Measurements from ENCODE around the gene HM13. TPM values are rescaled to one million over a fixed set of nuclear protein-coding genes. Genes with fewer than 3 reads are reported as not detected.

The HM13 gene
- total and polyA plus RNA-seq, 2 of the 13 experiments (the other 11 are each of a cell fraction or from before 2014, with no cell fraction given) = 118 to 243 TPM

- no peak for DNase-seq (ENCODE audit: low spot score)
- no peak within 1 kb of the TSS for H3K27ac ChIP-seq (ENCODE audit: extremely low read length, insufficient read depth, low read length)
These were observed 39.3 kb upstream of the HM13 start, which contains the start of the genes DEFB124 and REM1 for GRCh38 chr20:31474758-31475427. TSS of gene DEFB124 (minus strand) at chr20:31475127. CDS start at chr20:31473013, 2,114 bp downstream. TSS of gene REM1 (plus strand) at chr20:31475288. CDS start at chr20:31476446, 1,158 bp downstream.

More at GRCh38 chr20:31474758-31475427, 39.3 kb upstream of the HM13 start, which contains the start of the genes DEFB124 and REM1:
- Histone ChIP-seq H3K4me3 (replicated peaks in 1 of 3; ENCODE audit: insufficient read depth in 1 of 3, low read depth in 2 of 3, low read length in 3 of 3) (no peak within 1 kb of the TSS; a peak in 1 of 6 replicates), H3K9me3 (ENCODE audit: low read length) (no peaks in the 10 kb centered on the region), H2AFZ (ENCODE audit: low read length) (no peak within 1 kb of the TSS), H3K36me3 (replicated peaks in 1 of 2; ENCODE audit: control insufficient read depth in 1 of 2, insufficient read depth in 2 of 2, low read length in 2 of 2) (no peaks in the 10 kb centered on the region), H3K79me2 (ENCODE audit: insufficient read depth, low read length) (no peaks in the 10 kb centered on the region), H4K20me1 (ENCODE audit: insufficient read depth, low read length) (no peaks in the 10 kb centered on the region), H3K4me1 (ENCODE audit: insufficient read depth, low read length) (no peaks in the 10 kb centered on the region), H3K27me3 (ENCODE audit: control insufficient read depth in 1 of 2, insufficient read depth in 2 of 2, low read length in 2 of 2) (peaks cover 7 to 55% of the 10 kb centered on the region in 2 experiments; a peak in 3 of 5 replicates), H3K9ac (ENCODE audit: insufficient read depth, low read depth, low read length) (no peak within 1 kb of the TSS), H3K4me2 (ENCODE audit: low read depth, low read length) (no peak within 1 kb of the TSS)
- ATAC-seq (peak; percentile 30), FAIRE-seq (no peak)
- CTCF ChIA-PET (ENCODE audit: low intra/inter-chr PET ratio, low total read pairs) = no interaction called here
- WGBS (ENCODE audit: low lambda C conversion rate) = 31% methylated on average over 11 of the region's 33 CpGs
- in situ Hi-C loops (cut with HindIII; ENCODE audit: extremely low pct_ligation_motif_present, low pct_unique_long_range_greater_than_20kb) (loop anchor here (10.0 kb wide), 1 partner anchor 60 kb away; no protein-coding TSS in a partner anchor), intact Hi-C loops (cut with micrococcal nuclease; ENCODE audit: unreplicated experiment) (no loop called here)
- BruUV-seq (replicated peaks) = no TSS peak
- POLR2A ChIA-PET = no interaction called here
- no peak for TF ChIP-seq ZNF7 (CRISPR knock-in tag; IDR thresholded peaks at IDR 0.05)
- TF ChIP-seq ZNF639 (CRISPR knock-in tag; conservative IDR thresholded peaks at IDR 0.05) = no peak
- no peak for TF ChIP-seq PAX8 (CRISPR knock-in tag; IDR thresholded peaks at IDR 0.05; ENCODE audit: borderline replicate concordance)
- TF ChIP-seq, protein P1, sequence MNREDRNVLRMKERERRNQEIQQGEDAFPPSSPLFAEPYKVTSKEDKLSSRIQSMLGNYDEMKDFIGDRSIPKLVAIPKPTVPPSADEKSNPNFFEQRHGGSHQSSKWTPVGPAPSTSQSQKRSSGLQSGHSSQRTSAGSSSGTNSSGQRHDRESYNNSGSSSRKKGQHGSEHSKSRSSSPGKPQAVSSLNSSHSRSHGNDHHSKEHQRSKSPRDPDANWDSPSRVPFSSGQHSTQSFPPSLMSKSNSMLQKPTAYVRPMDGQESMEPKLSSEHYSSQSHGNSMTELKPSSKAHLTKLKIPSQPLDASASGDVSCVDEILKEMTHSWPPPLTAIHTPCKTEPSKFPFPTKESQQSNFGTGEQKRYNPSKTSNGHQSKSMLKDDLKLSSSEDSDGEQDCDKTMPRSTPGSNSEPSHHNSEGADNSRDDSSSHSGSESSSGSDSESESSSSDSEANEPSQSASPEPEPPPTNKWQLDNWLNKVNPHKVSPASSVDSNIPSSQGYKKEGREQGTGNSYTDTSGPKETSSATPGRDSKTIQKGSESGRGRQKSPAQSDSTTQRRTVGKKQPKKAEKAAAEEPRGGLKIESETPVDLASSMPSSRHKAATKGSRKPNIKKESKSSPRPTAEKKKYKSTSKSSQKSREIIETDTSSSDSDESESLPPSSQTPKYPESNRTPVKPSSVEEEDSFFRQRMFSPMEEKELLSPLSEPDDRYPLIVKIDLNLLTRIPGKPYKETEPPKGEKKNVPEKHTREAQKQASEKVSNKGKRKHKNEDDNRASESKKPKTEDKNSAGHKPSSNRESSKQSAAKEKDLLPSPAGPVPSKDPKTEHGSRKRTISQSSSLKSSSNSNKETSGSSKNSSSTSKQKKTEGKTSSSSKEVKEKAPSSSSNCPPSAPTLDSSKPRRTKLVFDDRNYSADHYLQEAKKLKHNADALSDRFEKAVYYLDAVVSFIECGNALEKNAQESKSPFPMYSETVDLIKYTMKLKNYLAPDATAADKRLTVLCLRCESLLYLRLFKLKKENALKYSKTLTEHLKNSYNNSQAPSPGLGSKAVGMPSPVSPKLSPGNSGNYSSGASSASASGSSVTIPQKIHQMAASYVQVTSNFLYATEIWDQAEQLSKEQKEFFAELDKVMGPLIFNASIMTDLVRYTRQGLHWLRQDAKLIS (CRISPR knock-in tag; IDR thresholded peaks at IDR 0.05) = no peak
- no peak for TF ChIP-seq PHF20 (CRISPR knock-in tag; IDR thresholded peaks at IDR 0.05)
- no peak for TF ChIP-seq ELF1 (CRISPR knock-in tag; IDR thresholded peaks at IDR 0.05)
- TF ChIP-seq ZNF839 (CRISPR knock-in tag; IDR thresholded peaks at IDR 0.05; ENCODE audit: borderline replicate concordance) = no peak
- no peak for TF ChIP-seq ZFP1 (CRISPR knock-in tag; IDR thresholded peaks at IDR 0.05)
- TF ChIP-seq ZNF746 (CRISPR knock-in tag; IDR thresholded peaks at IDR 0.05) = no peak
- TF ChIP-seq, protein P2, sequence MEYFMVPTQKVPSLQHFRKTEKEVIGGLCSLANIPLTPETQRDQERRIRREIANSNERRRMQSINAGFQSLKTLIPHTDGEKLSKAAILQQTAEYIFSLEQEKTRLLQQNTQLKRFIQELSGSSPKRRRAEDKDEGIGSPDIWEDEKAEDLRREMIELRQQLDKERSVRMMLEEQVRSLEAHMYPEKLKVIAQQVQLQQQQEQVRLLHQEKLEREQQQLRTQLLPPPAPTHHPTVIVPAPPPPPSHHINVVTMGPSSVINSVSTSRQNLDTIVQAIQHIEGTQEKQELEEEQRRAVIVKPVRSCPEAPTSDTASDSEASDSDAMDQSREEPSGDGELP (IDR thresholded peaks at IDR 0.05; ENCODE audit: borderline replicate concordance, low read depth) = no peak

Data from HepG2 (cell line).